ENCODE measurements around the gene COPZ1.
"Not testable (repeated sequence)": the region's sequence is repeated elsewhere in the genome, so short reads cannot be mapped to it uniquely, and the experiment has no call there.

COPZ1 gene

GRCh38 chr12:54337280-54337842 lies 12.4 kb downstream of the COPZ1 start:
- DNase-seq = no peak

GRCh38 chr12:54337854-54338650 lies 13.1 kb downstream of the COPZ1 start:
- no peak for DNase-seq

GRCh38 chr12:54338698-54339296 lies 13.9 kb downstream of the COPZ1 start:
- DNase-seq = no peak

- DNase-seq = no peak
Observed at GRCh38 chr12:54340846-54341245, 15.9 kb downstream of the COPZ1 start.

GRCh38 chr12:54341378-54342300 lies 16.7 kb downstream of the COPZ1 start:
- no peak for DNase-seq

GRCh38 chr12:54349036-54349435 lies 24.1 kb downstream of the COPZ1 start:
- DNase-seq = no peak

GRCh38 chr12:54349679-54350078 lies 24.7 kb downstream of the COPZ1 start:
- DNase-seq = no peak

DNA sequence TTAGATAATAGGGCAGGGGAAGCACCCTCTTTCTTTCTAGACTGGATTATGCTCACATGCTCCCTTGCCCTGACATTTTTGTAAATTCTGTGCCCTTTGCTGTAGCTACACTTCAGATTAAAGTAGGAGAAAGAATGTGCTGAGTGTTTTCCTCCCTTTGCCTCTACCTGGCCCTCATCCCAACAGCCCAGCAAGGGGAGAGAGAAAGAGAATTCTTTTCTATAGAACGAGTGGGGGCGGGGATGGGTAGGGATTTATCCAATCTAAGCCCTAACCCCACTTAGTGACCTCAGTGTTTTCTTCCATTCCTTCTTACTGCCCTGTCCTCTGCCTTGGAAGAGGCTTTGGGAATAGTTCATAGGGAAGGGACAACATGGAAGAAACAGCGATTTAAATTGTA lies 25.8 kb downstream of the COPZ1 start:
- DNase-seq = no peak

GRCh38 chr12:54351341-54351740 lies 26.4 kb downstream of the COPZ1 start:
- DNase-seq = no peak

GRCh38 chr12:54352022-54352531 lies 27.1 kb downstream of the COPZ1 start:
- DNase-seq = peak in 4 of 6 experiments; percentile 4 to 25 (median 22)

- DNase-seq = no peak
Observed at GRCh38 chr12:54352891-54353874, 28.3 kb downstream of the COPZ1 start.

DNA sequence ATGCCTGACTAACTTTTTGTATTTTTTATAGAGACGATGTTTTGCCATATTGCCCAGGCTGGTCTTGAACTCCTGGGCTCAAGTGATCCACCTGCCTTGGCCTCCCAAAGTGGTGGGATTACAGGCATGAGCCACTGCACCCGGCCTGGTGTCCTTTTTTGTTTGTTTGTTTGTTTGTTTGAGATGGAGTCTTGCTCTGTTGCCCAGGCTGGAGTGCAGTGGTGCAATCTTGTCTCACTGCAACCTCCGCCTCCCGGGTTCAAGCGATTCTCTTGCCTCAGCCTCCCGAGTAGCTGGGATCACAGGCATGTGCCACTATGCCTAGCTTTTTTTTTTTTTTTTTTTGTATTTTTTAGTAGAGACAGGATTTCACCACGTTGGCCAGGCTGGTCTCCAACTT lies 29.3 kb downstream of the COPZ1 start:
- DNase-seq = not testable (repeated sequence)

DNA sequence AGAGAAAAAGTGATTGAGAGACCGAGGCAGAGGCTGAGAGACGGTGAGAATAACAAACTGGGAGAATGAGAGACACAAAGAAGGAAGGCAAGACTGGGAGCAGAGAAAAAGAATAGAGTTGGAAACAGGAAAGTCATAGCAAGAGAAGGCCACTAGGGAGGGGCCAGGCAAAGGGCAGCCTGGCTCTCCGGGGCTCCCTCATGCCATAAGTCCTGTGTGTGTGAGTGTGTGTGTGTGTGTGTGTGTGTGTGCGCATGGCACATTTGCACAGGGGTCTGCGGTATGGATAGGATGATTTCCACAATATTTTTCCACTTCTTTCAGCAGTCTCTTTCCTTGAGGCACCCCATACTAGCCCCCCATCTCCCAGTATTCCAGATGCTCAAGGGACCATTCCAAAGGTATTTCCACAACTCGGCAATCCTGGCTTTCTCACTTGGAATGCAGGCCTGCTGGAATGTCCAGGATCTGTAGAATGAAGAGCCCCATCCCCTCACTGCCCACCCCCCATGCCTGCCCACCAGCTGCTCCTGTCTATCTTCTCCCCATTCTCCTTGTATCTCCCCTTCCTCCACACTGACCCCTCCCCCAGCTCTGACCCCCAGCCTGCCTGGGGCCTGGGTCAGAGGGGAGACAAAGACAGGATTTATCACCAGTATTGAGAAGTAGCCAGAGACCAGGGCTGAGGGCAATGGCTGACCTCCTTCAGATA lies 30.3 kb downstream of the COPZ1 start:
- no peak for DNase-seq

GRCh38 chr12:54356228-54356627 lies 31.3 kb downstream of the COPZ1 start:
- no peak for DNase-seq

GRCh38 chr12:54356951-54357356 lies 32.0 kb downstream of the COPZ1 start:
- no peak for DNase-seq

DNA sequence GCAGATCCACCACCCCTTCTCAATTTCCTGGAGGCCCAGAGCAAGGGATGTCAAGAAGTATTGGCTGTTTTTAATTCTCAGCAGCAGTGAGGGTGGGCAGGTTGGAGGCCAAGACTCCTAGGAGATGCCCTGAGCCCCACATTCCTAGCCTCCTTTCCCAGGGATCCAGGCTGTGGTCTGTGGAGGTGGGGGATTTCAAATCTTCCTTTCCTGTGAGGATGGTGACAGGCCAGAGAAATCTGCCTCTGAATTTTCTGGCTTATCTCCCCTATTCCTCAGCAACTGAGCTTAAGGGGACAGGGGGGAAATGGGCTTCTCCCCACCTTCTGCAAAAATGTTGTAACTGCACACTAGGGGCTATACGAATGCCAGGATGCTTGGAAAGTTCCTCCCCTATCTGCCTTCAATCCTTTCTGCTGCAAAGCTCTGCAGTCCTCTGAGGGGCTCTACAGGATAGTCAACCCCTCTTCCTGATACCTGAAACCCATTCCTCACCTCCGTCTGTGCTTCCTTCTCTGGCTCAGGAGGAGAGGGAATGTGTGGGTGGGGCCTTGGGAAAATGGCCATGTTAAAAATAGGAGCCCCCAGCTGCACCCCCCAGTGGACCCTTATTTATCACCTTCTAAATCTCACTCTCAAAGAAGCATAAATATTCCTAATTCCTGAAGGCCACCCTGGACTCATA lies 32.7 kb downstream of the COPZ1 start:
- no peak for DNase-seq

DNA sequence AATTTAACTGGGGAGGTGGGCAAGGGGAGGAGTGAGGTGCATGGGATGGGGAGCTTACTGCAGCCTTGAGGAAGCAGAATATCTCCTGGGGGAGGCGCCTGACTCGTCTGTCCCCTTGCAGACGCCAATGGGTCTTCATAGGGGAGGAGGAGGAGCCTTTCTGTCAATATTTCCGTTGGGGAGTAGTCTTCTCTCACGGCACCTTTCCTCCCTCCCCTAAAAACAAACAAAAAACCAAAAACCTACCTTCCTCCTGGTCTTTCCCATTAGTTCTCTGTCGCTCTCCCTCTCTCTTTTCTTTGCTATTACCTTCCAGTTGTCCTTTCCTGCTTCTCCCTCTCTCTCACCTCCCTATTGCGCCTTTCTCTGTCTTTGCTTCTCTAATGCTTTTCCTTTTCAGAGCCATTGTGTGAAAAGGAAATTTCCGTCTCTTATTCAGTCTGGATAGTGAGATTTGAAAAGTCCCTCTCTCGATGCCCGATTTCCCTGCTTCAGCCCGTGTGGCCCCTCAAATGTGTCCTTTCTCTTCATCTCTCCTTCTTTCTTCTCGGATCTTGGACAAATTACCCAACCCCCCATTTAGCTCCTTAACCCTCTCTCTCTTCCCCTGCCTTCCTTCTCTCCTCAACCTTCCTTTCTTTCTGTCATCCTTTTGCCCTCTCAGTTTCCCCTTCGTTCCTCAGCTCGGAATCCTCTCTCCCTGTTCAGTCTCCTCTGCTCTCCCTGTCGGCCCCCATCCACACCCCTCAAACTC lies 33.4 kb downstream of the COPZ1 start:
- DNase-seq = peak in 5 of 6 experiments; percentile 8 to 60 (median 45)

GRCh38 chr12:54358945-54359761 lies 34.2 kb downstream of the COPZ1 start:
- peak; percentile 85 to 96 (median 94) for DNase-seq
